ENCODE data around the gene TK2.

DNA sequence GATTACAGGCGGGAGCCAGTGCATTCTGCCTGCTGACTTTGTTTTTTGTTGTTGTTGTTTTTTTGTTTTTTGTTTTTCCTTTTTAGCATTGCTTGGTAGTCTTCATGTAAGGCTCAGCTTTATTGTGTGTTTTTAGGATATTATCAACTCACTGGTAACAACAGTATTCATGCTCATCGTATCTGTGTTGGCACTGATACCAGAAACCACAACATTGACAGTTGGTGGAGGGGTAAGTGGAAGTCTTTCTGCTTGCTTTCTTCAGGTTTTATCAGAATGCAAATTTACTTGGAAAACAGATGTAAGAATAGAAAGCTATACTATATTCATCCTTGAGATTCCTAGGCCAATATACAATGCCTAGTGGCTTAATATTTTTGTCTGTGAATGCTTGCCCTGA is 13.1 kb upstream of the TK2 start:
- no peak for TF ChIP-seq SMARCE1 (IDR thresholded peaks at IDR 0.05)
- TF ChIP-seq CBFA2T3 (IDR thresholded peaks at IDR 0.05) = no peak
- no peak for TF ChIP-seq HLTF (IDR thresholded peaks at IDR 0.05)
- no peak for TF ChIP-seq PML (IDR thresholded peaks at IDR 0.05; ENCODE audit: low read length)
